Tibial nerve (tissue), 4 donors: ENCODE measurements around the gene SLC25A48.

Experiments
- CTCF ChIP-seq, 5 experiments: fragments of 200-600 bp in 3 of 5; fragments of 450-650 bp in 2 of 5; sonication (generic) in 3 of 5; IDR thresholded peaks; one replicate each; pipeline ENCODE4 v1.5.1; 2016 to 2019; ENCODE audit warnings: antibody characterized with exemption in 5 of 5, mild to moderate bottlenecking in 3 of 5, moderate library complexity in 2 of 5
- EP300 ChIP-seq, 2 donors: sonication (generic); formaldehyde crosslinking; IDR thresholded peaks; one replicate each; pipeline ENCODE4 v1.6.1; 2017; ENCODE audit warnings: antibody characterized with exemption in 2 of 2, mild to moderate bottlenecking in 1 of 2
- POLR2A ChIP-seq, 2 donors: fragments of 450-650 bp; IDR thresholded peaks; one replicate each; pipeline ENCODE4 v1.6.1; 2017; ENCODE audit warnings: antibody characterized with exemption in 2 of 2, mild to moderate bottlenecking in 2 of 2, moderate library complexity in 2 of 2

GRCh38 chr5:135826221-135826525 lies 8.3 kb upstream of the SLC25A48 start:
- no peak for TF ChIP-seq CTCF (IDR thresholded peaks at IDR 0.05)
- TF ChIP-seq POLR2A (IDR thresholded peaks at IDR 0.05): no peak
- TF ChIP-seq EP300 (IDR thresholded peaks at IDR 0.05): no peak
